Lower leg skin (tissue), 3 donors: Measurements from ENCODE around the gene CLTB.

ENCODE experiments used
- POLR2A ChIP-seq, 2 donors: fragments of 450-650 bp; IDR thresholded peaks; one replicate each; pipeline ENCODE4 v1.6.1; 2016 to 2017; ENCODE audit warnings: antibody characterized with exemption in 2 of 2, mild to moderate bottlenecking in 1 of 2, moderate library complexity in 1 of 2
- TF ChIP-seq, protein P1 (sequence below), 3 donors: fragments of 450-650 bp; IDR thresholded peaks; one replicate each; pipeline ENCODE4 v1.5.1; 2016; ENCODE audit warnings: antibody characterized with exemption in 3 of 3, mild to moderate bottlenecking in 3 of 3, moderate library complexity in 2 of 3

DNA sequence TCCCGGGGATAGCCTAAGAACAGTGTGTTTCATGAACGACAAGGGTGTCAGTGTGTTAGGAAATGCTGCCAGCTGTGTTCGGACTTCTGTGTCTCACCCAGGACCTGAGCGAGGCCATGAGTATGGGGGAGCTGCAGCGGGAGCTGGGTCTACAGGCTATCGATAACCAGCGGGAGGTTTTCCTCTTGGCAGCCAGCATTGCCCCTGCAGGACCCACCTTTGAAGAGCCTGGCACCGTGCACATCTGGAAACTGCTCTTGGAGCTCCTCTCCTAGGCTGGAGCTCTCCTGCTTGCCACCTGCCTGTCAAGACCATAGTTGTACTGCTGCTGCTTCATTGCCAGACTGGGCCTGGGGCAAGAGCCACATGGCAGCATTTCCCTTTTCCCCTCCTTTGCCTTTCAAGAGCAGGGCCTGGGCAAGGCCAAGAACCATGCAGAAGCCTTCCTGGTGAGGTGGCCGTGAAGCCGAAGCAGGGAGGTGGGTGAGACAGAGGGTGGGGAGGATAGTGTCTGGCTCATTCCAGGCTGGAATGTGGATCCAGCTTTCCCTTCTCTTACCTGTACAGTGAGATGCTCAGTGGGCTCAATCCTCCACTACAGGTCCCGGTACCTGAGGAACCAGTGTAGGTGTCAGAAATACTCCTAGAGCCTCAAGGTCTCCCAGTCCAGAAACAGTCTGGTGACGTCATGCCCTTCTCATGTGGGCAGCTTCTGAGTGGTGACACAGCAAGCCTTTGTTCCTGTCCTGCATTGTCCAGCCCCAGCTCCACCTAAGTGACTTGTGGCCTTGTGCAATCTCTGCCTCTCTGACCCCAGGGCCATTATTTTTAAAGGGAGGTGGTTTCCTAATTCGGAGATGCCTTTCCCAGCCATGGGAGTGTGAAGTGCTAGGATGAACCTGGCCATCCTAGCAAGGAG is 44.5 kb downstream of the CLTB start:
- no peak for TF ChIP-seq POLR2A (IDR thresholded peaks at IDR 0.05)
- TF ChIP-seq, protein P1, sequence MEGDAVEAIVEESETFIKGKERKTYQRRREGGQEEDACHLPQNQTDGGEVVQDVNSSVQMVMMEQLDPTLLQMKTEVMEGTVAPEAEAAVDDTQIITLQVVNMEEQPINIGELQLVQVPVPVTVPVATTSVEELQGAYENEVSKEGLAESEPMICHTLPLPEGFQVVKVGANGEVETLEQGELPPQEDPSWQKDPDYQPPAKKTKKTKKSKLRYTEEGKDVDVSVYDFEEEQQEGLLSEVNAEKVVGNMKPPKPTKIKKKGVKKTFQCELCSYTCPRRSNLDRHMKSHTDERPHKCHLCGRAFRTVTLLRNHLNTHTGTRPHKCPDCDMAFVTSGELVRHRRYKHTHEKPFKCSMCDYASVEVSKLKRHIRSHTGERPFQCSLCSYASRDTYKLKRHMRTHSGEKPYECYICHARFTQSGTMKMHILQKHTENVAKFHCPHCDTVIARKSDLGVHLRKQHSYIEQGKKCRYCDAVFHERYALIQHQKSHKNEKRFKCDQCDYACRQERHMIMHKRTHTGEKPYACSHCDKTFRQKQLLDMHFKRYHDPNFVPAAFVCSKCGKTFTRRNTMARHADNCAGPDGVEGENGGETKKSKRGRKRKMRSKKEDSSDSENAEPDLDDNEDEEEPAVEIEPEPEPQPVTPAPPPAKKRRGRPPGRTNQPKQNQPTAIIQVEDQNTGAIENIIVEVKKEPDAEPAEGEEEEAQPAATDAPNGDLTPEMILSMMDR (IDR thresholded peaks at IDR 0.05), result no peak
